ENCODE measurements around the gene KRT86.
"Not testable (repeated sequence)": the region's sequence is repeated elsewhere in the genome, so short reads cannot be mapped to it uniquely, and the experiment has no call there.

The KRT86 gene

GRCh38 chr12:52270541-52271070 lies 3.8 kb upstream of the KRT86 start:
- no peak for DNase-seq (ENCODE audit: low read depth)

GRCh38 chr12:52271158-52271557 lies 3.3 kb upstream of the KRT86 start:
- DNase-seq (ENCODE audit: low read depth) = no peak

GRCh38 chr12:52275686-52276085 lies 1.2 kb downstream of the KRT86 start:
- no peak for DNase-seq (ENCODE audit: low read depth)

- no peak for DNase-seq (ENCODE audit: low read depth)
These were observed 3.2 kb downstream of the KRT86 start for GRCh38 chr12:52277486-52278245.

GRCh38 chr12:52278575-52279421 lies 4.4 kb downstream of the KRT86 start:
- peak; percentile 49 for DNase-seq (ENCODE audit: low read depth)

- no peak for DNase-seq (ENCODE audit: low read depth)
These were observed 5.2 kb downstream of the KRT86 start for GRCh38 chr12:52279422-52280318.

- no peak for DNase-seq (ENCODE audit: low read depth)
These were observed 5.9 kb downstream of the KRT86 start for GRCh38 chr12:52280319-52280795.

- no peak for DNase-seq (ENCODE audit: low read depth)
These were observed 6.5 kb downstream of the KRT86 start for GRCh38 chr12:52280796-52281560.

- no peak for DNase-seq (ENCODE audit: low read depth)
These were observed 10.2 kb downstream of the KRT86 start for GRCh38 chr12:52284562-52285171.

- no peak for DNase-seq (ENCODE audit: low read depth)
These were observed 10.8 kb downstream of the KRT86 start for GRCh38 chr12:52285172-52285745.

GRCh38 chr12:52285851-52286530 lies 11.5 kb downstream of the KRT86 start:
- no peak for DNase-seq (ENCODE audit: low read depth)

- DNase-seq (ENCODE audit: low read depth) = not testable (repeated sequence)
These were observed 12.7 kb downstream of the KRT86 start for GRCh38 chr12:52286857-52287785.

GRCh38 chr12:52287816-52288805 lies 13.7 kb downstream of the KRT86 start:
- not testable (repeated sequence) for DNase-seq (ENCODE audit: low read depth)

GRCh38 chr12:52290483-52291134 lies 16.2 kb downstream of the KRT86 start:
- DNase-seq (ENCODE audit: low read depth) = not testable (repeated sequence)

GRCh38 chr12:52291267-52291935 lies 17.0 kb downstream of the KRT86 start, which contains the start of gene KRT81:
KRT81 (minus strand) TSS chr12:52291534; CDS start chr12:52291465, 69 bp downstream.
- DNase-seq (ENCODE audit: low read depth) = no peak

GRCh38 chr12:52293926-52294325 lies 19.5 kb downstream of the KRT86 start:
- no peak for DNase-seq (ENCODE audit: low read depth)

Data from activated gamma-delta T cell treated with anti-CD3 and anti-CD28 coated beads, Interleukin-2, amount 50 U/mL, for 16 hours (primary cell).